Stomach (tissue), 4 donors: ENCODE data around the gene BCAP29.

Experiments
- CTCF ChIP-seq, 7 experiments: fragments of 450-650 bp in 4 of 7; fragments of 200-600 bp in 3 of 7; sonication (generic) in 3 of 7; IDR thresholded peaks; one replicate each; pipeline ENCODE4 v1.5.1; 2016 to 2019; ENCODE audit warnings: antibody characterized with exemption in 7 of 7, control low read depth in 2 of 7, mild to moderate bottlenecking in 1 of 7
- POLR2AphosphoS5 ChIP-seq, 3 donors: sonication (generic); formaldehyde crosslinking; IDR thresholded peaks; one replicate each; pipeline ENCODE4 v1.6.1; 2016; ENCODE audit warnings: antibody characterized with exemption in 3 of 3

GRCh38 chr7:107543338-107543993, 36.6 kb upstream of the BCAP29 start:
- TF ChIP-seq CTCF (IDR thresholded peaks at IDR 0.05) (no peak), POLR2AphosphoS5 (IDR thresholded peaks at IDR 0.05) (no peak)
